Left ventricle myocardium inferior (tissue), 1 donor: ENCODE data around the gene INVS. TPM values are rescaled to one million over a fixed set of nuclear protein-coding genes. Genes with fewer than 3 reads are reported as not detected.
"Not testable (repeated sequence)": the region's sequence is repeated elsewhere in the genome, so short reads cannot be mapped to it uniquely, and the experiment has no call there.

ENCODE experiments used
- DNase-seq: peaks from one replicate; pipeline ENCODE4 v3.0.0-alpha.2; 2020
- H3K27ac ChIP-seq: fragments of 200-600 bp; replicated peaks from 2 replicates; pipeline ENCODE4 v1.8.0; 2021
- H3K27me3 ChIP-seq: fragments of 200-600 bp; 2 replicates; pipeline ENCODE4 v1.8.0; 2021; ENCODE audit warnings: low read depth
- H3K36me3 ChIP-seq: fragments of 200-600 bp; 2 replicates; pipeline ENCODE4 v1.8.0; 2021
- H3K4me1 ChIP-seq: fragments of 200-600 bp; 2 replicates; pipeline ENCODE4 v1.8.0; 2021
- H3K4me3 ChIP-seq: fragments of 200-600 bp; 2 replicates; pipeline ENCODE4 v1.8.0; 2021; ENCODE audit warnings: mild to moderate bottlenecking, moderate library complexity
- H3K9me3 ChIP-seq: fragments of 200-600 bp; replicated peaks from 2 replicates; pipeline ENCODE4 v1.8.0; 2021
- CTCF ChIP-seq: fragments of 200-600 bp; IDR thresholded peaks from 2 replicates; pipeline ENCODE4 v1.8.0; 2021; ENCODE audit warnings: antibody characterized with exemption, mild to moderate bottlenecking, borderline replicate concordance
- intact Hi-C: fragments of 100-400 bp; cut with micrococcal nuclease; formaldehyde crosslinking; loops from one replicate; pipeline ENCODE4 v1.11.0; 2022
- total RNA-seq: library from RNA; stranded (reverse); fragmentation: NEBNext Ultra II Directional; extraction: Animal tissue kit (Norgen Biotek cat#: 25700); gene quantifications from one replicate; pipeline ENCODE4 v1.2.1, GENCODE V29; 2021
- donor health status: DM: no; HTN: yes; CAD: no; lungs with severe emphysema.

Gene INVS
- total RNA-seq, 1 donor from 2014 or later, result 6.7 TPM

DNA sequence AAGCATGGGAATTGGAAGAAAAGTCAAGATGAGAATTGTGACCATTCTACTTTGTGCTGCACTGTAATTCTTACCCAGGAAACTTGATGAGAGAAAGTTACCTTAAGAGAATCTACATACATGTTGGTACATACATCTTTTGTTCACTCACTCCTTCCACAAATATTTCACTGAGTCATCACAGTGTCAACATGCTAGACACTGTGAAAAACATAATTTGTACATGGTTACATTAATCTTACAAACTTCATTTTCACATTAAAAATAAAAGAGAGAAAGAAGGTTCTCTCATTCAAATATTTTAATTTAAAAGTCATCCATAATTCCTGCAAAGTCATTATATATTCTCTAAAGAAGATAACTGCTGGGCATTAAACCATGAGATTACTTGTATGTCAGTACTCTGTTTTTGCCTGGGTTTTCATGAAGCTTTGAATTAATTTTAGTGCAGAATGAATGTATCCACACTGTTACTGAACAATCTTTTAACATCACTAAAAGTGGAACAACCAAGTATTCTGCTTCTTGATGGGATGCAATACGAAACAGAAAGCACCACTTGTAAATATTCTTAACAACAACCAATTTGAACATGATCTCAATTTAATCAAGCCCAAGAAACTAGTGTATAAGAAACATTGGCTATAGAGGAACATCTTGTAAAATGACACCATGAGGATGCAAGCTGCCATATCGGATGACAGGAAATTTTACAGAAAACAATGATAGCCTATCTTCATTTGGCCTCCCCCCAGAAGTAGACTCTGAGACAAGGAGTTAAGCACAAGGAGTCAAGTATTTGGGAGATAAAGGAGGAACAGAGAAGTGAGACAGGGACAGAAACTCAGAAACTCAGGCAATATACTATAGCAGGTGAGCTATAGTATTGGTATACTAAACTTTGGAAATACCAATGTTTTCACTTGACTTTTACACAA, 28.7 kb upstream of the INVS start:
- no peaks in the 10 kb centered on the region for H3K9me3 ChIP-seq
- no peak overlapping the region for H3K27ac ChIP-seq
- peaks cover 48% of the 10 kb centered on the region for H3K4me1 ChIP-seq
- H3K4me3 ChIP-seq, result no peak overlapping the region
- DNase-seq, result no peak
- intact Hi-C loops, result no loop called here
- H3K27me3 ChIP-seq, result no peaks in the 10 kb centered on the region
- no peak for TF ChIP-seq CTCF
- H3K36me3 ChIP-seq, result no peaks in the 10 kb centered on the region

GRCh38 chr9:100071271-100071670, 27.8 kb upstream of the INVS start:
- Histone ChIP-seq H3K4me1 (peaks cover 45% of the 10 kb centered on the region), H3K36me3 (no peaks in the 10 kb centered on the region), H3K27me3 (no peaks in the 10 kb centered on the region), H3K27ac (no peak overlapping the region), H3K4me3 (no peak overlapping the region), H3K9me3 (no peaks in the 10 kb centered on the region)
- no peak for TF ChIP-seq CTCF
- intact Hi-C loops, result no loop called here
- DNase-seq, result no peak

- TF ChIP-seq CTCF, result no peak
- Histone ChIP-seq H3K27me3 (no peaks in the 10 kb centered on the region), H3K4me1 (peaks cover 46% of the 10 kb centered on the region), H3K27ac (no peak overlapping the region), H3K9me3 (no peaks in the 10 kb centered on the region), H3K4me3 (no peak overlapping the region), H3K36me3 (no peaks in the 10 kb centered on the region)
- intact Hi-C loops, result no loop called here
- no peak for DNase-seq
Observed at GRCh38 chr9:100072805-100073204, 26.2 kb upstream of the INVS start.

- intact Hi-C loops, result no loop called here
- Histone ChIP-seq H3K27ac (no peak overlapping the region), H3K4me3 (no peak overlapping the region), H3K27me3 (no peaks in the 10 kb centered on the region), H3K4me1 (peaks cover 49% of the 10 kb centered on the region), H3K9me3 (no peaks in the 10 kb centered on the region), H3K36me3 (no peaks in the 10 kb centered on the region)
- no peak for DNase-seq
- no peak for TF ChIP-seq CTCF
Observed at GRCh38 chr9:100074093-100074492, 24.9 kb upstream of the INVS start.

DNA sequence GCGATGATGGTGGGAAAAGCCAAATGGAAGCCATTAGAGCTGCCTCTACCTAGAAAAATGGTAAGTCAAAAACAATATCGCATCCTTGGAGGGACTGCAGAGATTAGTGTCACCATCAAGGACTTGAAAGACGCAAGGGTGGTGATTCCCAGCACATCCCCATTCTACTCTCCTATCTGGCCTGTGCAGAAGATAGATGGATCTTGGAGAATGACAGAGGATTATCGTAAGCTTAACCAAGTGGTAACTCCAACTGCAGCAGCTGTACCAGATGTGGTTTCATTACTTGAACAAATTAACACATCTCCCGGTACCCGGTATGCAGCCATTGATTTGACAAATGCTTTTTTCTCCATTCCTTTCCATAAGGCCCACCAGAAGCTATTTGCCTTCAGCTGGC, 24.1 kb upstream of the INVS start:
- TF ChIP-seq CTCF, result no peak
- Histone ChIP-seq H3K27ac (no peak overlapping the region), H3K4me3 (no peak overlapping the region), H3K36me3 (no peaks in the 10 kb centered on the region), H3K9me3 (no peaks in the 10 kb centered on the region), H3K27me3 (no peaks in the 10 kb centered on the region), H3K4me1 (peaks cover 49% of the 10 kb centered on the region)
- intact Hi-C loops, result no loop called here
- DNase-seq, result no peak

GRCh38 chr9:100076256-100076655, 22.8 kb upstream of the INVS start:
- intact Hi-C loops, H3K4me3 ChIP-seq: not testable (repeated sequence)

More at GRCh38 chr9:100076256-100076655, 22.8 kb upstream of the INVS start:
- not testable (repeated sequence) for DNase-seq, H3K27ac ChIP-seq, H3K36me3 ChIP-seq, H3K9me3 ChIP-seq, H3K27me3 ChIP-seq
- H3K4me1 ChIP-seq, result peaks cover 48% of the 10 kb centered on the region
